C4-2B (cell line): Measurements from ENCODE around the gene PTK7.
A peak's percentile ranks its signal among the peaks of the same experiment; 100 is the strongest.

Experiments
- H3K27ac ChIP-seq: fragments of 450-650 bp; 2 replicates; pipeline ENCODE4 v1.5.1; 2017
- ZFX ChIP-seq: fragments of 450-650 bp; IDR thresholded peaks from 2 replicates; pipeline ENCODE4 v1.6.1; 2017
- TF ChIP-seq, protein P1 (sequence below): fragments of 450-650 bp; conservative IDR thresholded peaks from 2 replicates; pipeline ENCODE4 v1.5.1; 2017; ENCODE audit warnings: mild to moderate bottlenecking

PTK7 gene

DNA sequence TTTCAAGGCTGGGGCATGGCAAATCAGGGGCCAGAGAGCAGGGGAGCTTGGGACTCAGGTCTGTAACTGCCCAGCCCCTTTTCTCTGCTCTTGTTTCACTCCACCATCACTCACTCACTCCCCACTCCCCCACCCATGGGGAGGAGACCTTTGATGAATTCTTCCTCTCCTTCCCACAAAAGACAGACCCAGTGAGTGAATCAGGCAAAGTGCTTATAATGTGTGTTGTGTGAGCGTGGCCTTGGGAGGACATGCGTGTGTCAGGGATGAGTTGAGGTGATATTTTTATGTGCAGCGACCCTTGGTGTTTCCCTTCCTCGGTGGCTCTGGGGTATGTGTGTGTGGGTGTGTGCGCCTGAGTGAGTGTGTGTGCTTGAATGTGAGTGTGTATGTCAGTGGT, 104.9 kb downstream of the PTK7 start:
- no peak for TF ChIP-seq ZFX
- TF ChIP-seq, protein P1, sequence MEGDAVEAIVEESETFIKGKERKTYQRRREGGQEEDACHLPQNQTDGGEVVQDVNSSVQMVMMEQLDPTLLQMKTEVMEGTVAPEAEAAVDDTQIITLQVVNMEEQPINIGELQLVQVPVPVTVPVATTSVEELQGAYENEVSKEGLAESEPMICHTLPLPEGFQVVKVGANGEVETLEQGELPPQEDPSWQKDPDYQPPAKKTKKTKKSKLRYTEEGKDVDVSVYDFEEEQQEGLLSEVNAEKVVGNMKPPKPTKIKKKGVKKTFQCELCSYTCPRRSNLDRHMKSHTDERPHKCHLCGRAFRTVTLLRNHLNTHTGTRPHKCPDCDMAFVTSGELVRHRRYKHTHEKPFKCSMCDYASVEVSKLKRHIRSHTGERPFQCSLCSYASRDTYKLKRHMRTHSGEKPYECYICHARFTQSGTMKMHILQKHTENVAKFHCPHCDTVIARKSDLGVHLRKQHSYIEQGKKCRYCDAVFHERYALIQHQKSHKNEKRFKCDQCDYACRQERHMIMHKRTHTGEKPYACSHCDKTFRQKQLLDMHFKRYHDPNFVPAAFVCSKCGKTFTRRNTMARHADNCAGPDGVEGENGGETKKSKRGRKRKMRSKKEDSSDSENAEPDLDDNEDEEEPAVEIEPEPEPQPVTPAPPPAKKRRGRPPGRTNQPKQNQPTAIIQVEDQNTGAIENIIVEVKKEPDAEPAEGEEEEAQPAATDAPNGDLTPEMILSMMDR, result no peak
- peak overlapping the region; percentile 84 for H3K27ac ChIP-seq

DNA sequence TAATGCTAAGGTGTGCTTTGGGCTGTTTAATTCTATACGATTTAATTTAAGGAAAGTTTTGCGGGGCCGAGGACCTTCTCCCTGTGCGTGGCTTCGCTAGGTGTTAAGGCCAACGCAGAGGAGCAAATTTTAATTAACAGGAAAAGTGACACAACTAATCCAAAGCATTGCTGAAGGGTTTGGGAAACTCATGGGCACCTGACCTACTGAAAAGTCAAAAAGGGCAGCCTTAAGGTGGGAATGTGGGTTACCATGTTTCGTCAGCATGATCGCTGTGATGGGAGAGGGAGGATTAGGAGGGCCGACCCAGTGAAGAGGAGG, 105.5 kb downstream of the PTK7 start:
- H3K27ac ChIP-seq, result peak overlapping the region; percentile 84
- TF ChIP-seq ZFX, result no peak
- TF ChIP-seq, protein P1, result no peak

DNA sequence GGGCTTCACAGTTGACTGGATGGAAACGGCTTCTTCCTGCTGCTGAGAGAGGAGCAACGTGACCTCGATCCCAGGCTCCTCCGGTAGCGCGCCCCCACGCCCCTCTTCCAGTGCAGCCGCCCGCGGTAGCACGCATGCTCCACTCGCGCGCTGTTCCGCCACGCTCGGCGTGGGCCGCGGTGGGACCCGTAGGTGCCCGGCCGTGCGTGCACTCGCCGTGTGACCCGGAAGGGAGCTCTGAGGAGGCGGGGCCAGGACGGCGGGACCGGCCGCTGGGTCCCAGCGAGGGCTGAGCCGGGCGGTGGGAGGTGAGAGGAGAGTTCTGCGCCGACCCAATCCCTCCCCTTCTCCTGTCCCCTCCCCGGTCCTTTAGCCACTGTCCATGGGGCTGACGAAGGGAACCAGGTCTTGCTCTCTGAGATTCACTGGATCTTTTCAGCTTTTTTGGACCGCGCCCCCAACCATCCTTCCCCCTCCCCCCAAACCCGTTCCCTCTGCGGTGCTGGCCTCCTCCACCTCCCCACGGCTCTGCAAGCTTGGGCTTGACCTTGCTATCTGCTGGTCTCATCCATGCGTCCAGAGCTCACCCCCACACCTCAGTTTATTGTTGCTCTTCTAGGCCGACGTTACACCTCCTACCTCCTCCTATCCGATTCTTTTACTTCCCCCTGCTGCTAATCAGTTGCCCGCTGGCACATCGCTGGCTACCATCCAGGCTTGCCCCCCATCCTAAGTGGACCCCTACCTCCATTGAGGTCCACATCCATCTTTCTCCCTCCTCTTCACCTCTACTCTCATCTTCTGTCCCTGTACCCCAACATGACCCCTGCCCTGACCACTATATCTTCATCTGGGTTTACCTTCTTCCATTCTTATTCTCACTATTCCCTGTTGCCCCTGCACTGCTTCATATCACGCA, 106.1 kb downstream of the PTK7 start, which contains the start of gene CUL9:
CUL9 (plus strand) TSS at position 255 of the 919 bp plus-strand sequence. CDS start 2,115 bp downstream, outside the sequence.
- peak within 1 kb of the TSS; percentile 84 for H3K27ac ChIP-seq
- TF ChIP-seq, protein P1, result no peak
- TF ChIP-seq ZFX, result peak; percentile 41; the same call in 1 of the 2 replicates

DNA sequence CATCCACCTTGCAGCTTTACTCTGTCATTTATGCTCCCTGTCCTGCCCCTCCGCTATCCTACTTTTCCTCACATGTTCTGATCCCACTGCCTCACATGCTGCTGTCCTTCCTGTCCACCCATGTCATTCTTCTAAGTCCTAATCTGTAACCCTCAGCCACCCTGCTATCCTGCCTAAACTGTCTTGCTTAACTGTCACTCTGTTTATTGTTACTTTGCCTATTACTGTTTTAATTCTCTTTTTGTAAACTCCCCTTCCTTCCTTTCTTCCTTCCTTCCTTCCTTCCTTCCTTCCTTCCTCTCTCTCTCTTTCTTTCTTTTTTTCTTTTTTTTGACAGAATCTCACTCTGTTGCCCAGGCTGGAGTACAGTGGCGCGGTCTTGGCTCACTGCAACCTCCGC, 107.3 kb downstream of the PTK7 start:
- no peak overlapping the region for H3K27ac ChIP-seq

DNA sequence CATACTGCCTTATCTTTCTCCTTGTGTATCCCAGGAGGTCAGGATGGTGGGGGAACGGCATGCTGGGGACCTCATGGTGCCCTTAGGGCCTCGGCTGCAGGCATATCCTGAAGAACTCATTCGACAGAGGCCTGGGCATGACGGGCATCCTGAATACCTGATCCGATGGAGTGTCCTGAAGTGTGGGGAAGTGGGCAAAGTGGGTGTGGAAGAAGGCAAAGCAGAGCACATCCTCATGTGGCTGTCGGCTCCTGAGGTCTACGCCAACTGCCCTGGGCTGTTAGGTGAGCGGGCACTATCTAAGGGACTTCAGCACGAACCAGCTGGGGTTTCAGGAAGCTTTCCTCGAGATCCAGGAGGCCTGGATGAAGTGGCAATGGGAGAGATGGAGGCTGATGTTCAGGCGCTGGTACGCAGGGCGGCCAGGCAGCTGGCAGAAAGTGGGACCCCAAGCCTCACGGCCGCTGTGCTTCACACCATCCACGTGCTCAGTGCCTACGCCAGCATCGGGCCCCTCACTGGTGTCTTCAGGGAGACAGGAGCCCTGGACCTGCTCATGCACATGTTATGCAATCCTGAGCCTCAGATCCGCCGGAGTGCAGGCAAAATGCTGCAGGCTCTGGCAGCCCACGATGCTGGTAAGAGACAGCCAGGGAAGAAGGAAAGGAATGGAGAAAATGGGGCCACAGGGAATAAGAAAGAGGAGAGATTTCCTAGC, 108.3 kb downstream of the PTK7 start:
- no peak overlapping the region for H3K27ac ChIP-seq
- TF ChIP-seq, protein P1, result no peak
- TF ChIP-seq ZFX, result no peak

More for the DNA sequence above, 107.3 kb downstream of the PTK7 start:
- no peak for TF ChIP-seq ZFX
- TF ChIP-seq, protein P1, result no peak

DNA sequence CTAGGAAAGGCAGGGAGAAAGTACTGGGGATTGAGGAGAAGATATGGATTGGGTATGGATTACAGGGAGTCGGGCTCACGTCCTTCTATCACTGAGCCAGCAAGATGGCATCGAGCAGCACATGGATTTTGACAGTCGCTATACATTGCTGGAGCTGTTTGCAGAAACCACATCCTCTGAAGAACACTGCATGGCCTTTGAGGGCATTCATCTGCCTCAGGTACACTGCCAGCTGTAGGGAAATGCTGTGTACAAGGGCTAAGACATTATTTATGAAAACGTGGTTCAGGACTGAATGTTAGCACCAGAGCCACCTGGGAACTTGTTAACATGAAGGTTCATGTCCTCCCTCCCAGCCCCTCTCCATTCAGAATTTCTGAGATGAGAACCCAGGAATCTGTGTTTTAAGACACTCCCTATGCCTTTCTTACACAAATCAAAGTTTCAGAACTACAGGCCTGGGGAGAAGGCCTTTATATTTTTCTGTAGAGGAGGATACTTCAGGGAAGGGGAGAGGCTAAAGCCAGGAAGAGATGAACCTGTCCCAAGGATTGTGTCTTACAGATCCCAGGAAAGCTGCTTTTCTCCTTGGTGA, 109.4 kb downstream of the PTK7 start:
- TF ChIP-seq, protein P1, result no peak
- TF ChIP-seq ZFX, result no peak
- H3K27ac ChIP-seq, result no peak overlapping the region

DNA sequence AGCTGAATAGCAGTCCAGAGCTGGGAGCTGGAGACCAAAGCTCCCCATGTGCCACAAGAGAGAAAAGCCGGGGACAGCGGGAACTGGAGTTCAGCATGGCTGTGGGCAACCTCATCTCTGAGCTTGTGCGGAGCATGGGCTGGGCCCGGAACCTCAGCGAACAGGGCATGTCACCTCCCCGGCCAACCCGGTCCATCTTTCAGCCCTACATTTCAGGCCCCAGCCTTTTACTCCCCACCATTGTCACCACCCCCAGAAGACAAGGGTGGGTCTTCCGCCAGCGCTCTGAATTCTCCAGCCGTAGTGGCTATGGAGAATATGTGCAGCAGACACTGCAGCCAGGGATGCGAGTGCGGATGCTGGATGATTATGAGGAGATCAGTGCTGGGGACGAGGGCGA, 109.9 kb downstream of the PTK7 start:
- H3K27ac ChIP-seq, result no peak overlapping the region
- no peak for TF ChIP-seq ZFX
- TF ChIP-seq, protein P1, result no peak
